Endothelial cell of hepatic sinusoid (primary cell): Measurements from ENCODE around the gene HMMR.
"Not testable (repeated sequence)": the region's sequence is repeated elsewhere in the genome, so short reads cannot be mapped to it uniquely, and the experiment has no call there.

Experiments
- in situ Hi-C: cut with HindIII; loops from 2 replicates; pipeline ENCODE4 v1.10.0; 2017; ENCODE audit warnings: low sequenced_read_pairs

Gene HMMR, protein sequence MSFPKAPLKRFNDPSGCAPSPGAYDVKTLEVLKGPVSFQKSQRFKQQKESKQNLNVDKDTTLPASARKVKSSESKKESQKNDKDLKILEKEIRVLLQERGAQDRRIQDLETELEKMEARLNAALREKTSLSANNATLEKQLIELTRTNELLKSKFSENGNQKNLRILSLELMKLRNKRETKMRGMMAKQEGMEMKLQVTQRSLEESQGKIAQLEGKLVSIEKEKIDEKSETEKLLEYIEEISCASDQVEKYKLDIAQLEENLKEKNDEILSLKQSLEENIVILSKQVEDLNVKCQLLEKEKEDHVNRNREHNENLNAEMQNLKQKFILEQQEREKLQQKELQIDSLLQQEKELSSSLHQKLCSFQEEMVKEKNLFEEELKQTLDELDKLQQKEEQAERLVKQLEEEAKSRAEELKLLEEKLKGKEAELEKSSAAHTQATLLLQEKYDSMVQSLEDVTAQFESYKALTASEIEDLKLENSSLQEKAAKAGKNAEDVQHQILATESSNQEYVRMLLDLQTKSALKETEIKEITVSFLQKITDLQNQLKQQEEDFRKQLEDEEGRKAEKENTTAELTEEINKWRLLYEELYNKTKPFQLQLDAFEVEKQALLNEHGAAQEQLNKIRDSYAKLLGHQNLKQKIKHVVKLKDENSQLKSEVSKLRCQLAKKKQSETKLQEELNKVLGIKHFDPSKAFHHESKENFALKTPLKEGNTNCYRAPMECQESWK

DNA sequence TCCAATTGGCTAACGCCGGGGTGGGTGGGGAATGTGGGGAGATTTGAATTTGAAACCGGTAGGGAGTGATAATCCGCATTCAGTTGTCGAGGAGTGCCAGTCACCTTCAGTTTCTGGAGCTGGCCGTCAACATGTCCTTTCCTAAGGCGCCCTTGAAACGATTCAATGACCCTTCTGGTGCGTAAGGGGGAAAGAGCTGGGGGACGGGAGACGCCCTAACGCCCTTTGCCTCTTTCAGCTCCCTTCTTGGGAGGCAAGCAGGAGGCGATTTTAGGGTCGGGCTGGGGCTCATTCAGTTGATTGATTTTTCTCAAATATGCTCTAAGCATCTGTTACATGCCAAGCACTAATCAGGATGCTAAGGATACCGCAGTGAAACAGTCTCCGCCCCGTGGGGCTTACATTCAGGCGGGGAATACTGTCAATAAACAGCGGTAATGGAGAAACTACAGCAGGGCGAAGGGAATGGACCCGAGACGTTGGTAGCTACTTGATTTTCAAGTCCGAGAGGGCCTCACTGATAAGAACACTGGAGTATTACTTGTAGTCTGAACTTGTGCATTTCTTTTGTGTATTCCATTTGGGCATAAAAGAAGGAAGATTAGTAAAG, at the start of gene HMMR:
HMMR (plus strand) TSS at position 71 of the 610 bp plus-strand sequence; CDS start at position 132, 61 bp downstream.
- in situ Hi-C loops: loop anchor here (5.0 kb wide), 1 partner anchor 37 kb away; no protein-coding TSS in a partner anchor

DNA sequence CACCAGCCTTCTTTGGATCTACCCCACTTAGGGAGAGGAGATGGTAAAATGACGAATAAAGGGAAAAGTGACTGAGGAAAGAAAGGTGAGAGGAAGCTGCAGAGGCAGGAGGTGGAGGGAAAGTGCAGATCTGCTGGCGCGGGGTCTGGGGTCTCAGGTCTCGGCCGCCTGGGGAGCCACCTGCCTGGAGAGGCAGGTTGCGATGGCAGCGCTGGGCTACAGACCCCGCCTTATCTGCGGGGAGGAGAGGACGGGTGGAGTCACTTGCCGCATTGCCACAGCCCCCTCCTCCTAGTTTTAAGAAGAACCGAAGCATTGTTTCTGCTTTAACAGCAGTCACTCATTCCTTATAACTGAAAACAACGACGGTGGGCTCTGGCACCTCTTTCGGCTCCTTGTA, 44.8 kb upstream of the HMMR start:
- in situ Hi-C loops: not testable (repeated sequence)

DNA sequence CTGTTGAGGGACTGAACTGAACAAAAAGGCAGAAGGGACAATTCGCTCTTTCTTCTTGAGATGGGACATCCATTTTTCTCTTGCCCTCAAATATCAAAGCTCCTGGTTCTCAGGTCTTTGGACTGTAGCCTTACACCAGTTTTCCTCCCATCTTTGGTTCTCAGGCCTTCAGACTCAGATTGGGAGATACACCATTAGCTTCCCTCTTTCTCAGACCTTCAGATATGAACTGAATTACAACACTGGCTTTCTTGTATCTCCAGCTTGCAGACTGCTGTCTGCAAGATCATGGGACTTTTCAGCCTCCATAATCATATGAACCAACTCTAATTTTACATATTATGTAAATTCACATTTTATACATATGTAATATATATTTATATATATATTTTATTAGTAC, 35.6 kb upstream of the HMMR start:
- in situ Hi-C loops: no loop called here

DNA sequence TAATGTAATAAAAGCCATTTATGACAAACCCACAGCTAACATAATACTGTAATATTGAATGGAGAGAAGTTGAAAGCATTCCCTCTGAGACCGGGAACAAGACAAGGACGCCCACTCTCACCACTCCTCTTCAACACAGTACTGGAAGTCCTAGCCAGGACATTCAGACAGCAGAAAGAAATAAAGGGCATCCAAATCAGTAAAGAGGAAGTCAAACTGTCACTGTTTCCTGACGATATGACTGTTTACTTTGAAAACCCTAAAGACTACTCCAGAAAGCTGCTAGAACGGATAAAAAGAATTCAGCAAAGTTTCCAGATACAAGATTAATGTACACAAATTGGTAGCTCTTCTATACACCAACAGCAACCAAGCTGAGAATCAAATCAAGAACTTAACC, 34.3 kb upstream of the HMMR start:
- in situ Hi-C loops: not testable (repeated sequence)

DNA sequence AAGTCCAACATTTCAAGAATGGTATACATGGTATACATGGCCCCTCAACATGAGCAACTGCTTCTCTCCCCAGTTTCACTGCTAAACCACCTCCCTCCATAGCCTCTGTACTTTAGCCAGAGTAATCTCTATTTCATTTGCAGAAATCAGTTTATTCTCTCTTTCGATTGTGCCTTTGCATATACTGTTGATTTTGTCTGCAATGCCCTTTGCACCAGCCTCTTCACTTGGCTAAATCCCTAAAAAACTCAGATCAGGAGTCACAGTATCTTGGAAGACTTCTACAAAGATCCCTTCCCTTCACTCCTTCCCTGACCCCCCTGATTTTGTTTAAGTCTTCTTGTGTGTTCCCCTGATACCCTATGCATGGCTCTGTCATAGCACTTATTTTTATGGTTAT, 27.9 kb upstream of the HMMR start:
- in situ Hi-C loops: no loop called here

DNA sequence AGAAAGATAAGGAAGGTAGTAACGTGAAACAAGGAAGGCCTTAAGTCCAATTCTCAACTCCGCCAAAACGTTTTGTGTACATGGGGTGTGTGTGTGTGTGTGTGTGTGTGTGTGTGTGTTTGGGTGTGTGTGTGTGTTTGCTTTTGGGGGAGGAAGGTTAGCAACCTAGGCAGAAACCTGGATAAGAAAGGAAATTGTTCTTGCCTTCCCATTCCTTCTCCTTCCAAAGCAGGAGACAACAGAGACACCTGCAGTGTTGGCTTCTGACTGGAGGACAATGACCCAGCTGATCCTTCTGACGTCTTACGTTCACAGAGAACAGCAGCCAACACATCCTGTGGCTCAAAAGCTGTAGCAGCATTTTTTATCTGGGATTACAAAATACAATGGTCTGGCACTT, 27.2 kb upstream of the HMMR start:
- in situ Hi-C loops: no loop called here

DNA sequence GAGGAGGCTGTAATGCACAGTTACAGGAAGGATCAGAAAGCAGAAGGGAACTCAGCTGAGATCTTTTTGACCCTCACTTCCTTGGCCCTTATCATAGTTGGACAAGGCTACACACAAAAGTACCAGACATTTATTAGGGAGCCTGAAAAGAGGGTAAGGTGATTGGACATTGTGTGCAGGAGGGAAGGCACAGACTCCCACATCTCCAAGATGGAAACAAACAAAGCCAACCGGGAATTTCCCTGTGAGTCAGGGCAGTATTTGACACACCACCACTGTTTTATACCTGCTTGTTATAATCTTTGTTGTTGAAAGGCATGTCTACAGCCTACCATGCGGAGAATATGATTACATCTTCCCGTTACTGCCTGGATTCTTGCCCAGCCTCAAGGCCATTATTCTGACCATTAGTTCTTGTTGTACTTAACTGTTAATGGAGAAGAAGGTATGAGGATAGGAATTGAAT, 26.0 kb upstream of the HMMR start:
- in situ Hi-C loops: no loop called here

DNA sequence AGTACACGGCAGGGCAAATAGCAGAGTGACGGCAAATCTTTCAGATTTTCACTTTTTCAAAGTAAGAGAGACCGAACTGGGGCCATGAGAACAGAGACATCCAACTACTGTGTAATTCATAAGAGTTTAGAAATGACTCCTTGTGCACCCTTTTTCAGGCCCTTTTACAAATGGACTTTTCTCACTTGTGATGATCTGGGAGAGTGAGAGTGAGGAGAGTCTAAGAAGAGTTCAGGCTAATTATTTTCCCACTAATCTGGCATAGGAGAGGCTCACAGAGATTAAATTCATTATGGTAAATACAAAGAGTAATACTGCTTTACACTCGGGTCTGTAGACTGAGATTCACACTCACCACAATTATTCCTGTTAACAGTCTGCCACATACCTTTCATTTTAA, 23.9 kb upstream of the HMMR start:
- in situ Hi-C loops: no loop called here

DNA sequence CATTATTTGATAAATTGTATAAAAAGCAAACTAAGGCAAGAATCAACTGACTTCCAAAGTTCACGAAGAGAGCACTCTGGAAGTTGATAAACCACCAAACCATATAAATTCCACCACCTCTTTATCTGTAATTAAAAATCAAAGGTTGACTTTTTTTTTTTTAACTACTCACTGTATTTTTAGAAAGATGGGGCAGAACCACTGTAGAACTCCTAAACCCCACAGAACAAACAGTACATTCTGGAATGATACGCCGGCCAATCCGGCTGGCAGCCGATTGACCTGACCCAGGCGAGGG, 23.5 kb upstream of the HMMR start:
- in situ Hi-C loops: no loop called here

DNA sequence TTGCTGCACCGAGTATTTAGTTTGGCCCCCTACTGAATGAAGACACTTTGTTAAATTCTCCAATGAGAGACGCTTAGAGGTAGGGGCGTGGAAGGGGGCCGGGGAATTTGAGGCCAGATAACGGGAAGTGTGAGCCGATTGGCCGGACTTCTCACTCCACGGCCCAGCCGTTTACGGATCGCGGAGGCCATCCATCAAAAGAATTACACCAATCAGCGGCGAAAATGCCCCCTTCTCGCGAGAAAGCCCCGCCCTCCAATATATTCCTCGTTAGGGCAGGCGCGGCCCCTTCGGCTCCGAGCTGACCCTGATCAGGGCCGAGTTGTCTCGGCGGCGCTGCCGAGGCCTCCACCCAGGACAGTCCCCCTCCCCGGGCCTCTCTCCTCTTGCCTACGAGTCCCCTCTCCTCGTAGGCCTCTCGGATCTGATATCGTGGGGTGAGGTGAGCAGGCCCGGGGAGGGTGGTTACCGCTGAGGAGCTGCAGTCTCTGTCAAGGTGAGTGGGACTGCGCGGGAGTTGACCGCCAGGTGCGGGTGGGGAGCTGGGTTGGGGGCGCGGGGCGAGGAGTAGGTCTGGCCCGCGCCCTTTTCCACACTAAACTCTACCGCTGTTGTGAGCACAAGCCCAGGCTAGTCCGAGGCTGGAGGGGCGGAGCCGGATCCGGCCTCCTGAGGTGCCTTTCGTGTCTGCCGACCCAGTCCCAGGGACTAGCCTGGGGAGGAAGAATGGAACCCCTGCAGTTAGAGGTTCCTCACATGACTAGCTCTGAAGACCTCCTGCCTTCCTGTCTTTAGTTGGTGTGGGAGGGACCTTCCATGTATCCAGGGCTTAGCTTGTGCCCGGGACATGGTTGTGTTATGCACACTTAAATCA, 22.9 kb upstream of the HMMR start, which contains the start of gene CCNG1:
CCNG1 (plus strand) TSS at position 287 of the 874 bp plus-strand sequence. CDS start 1,662 bp downstream, outside the sequence.
- in situ Hi-C loops: no loop called here

DNA sequence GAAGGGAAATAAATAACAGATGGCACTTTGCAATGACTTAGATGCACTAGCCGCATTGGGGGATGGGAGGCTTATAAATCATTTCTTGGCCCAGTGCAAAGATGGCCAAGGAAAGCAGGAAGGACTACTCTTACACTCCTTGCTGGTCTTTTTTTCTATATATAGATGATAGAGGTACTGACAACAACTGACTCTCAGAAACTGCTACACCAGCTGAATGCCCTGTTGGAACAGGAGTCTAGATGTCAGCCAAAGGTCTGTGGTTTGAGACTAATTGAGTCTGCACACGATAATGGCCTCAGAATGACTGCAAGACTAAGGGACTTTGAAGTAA, 21.4 kb upstream of the HMMR start:
- in situ Hi-C loops: no loop called here

DNA sequence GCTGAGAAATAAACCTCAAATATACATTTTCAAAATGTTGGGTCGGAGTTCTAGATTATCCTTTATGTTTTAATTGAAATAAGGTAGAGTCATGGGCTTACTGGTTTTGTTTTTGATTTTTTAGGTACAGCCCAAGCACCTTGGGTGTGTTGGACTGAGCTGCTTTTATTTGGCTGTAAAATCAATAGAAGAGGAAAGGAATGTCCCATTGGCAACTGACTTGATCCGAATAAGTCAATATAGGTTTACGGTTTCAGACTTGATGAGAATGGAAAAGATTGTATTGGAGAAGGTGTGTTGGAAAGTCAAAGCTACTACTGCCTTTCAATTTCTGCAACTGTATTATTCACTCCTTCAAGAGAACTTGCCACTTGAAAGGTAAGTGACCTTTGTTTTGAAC, 19.5 kb upstream of the HMMR start:
- in situ Hi-C loops: no loop called here

DNA sequence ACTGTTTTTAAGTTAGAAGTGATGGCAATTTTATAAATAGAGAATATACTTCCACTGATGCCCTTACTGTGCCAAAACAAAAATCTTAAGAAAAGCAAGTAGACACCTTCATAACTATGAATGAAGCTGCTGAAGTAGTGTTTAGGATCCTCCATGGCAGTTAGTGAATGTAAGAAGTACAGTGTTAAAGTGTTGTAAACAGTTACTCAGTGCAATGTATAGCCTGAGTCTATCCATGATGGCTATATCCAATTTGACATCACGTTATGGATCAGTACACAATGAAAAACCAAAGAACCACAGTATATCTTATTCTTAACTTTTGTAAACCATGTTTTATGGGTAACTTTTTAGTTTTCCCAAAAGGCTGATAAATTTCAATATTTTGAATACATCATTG, 15.9 kb upstream of the HMMR start:
- in situ Hi-C loops: no loop called here

DNA sequence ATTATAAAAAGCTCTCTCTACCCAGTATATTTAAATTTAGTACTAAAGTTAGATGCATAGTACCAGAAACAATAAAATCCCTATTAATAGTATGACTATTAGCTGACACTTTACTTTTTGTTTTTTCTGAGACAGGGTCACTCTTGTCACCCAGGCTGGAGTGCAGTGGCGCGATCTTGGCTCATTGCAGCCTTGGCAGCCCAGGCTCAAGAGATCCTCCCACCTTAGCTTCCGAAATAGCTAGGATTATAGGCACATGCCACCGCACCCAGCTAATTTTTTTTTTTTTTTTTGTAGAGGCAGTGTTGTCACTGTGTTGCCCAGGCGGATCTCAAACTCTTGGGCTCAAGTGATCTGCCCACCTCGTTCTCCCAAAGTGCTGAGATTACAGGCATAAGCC, 15.1 kb upstream of the HMMR start:
- in situ Hi-C loops: no loop called here

DNA sequence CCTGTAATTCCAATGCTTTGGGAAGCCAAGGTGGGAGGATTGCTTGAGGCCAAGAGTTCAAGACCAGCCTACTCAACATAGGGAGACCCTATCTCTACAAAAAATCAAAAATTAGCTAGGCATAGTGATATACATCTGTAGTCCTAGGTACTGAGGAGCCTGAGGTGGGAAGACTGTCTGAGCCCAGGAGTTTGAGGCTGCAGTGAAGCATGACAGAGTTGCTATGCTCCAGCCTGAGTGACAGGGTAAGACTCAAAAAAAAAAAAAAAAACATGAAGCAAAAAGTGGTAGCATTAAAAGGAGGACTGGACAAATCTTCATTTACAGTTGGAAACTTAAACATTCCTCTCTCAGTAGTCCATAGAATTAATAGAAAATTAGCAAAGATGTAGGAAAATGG, 13.2 kb upstream of the HMMR start:
- in situ Hi-C loops: no loop called here

DNA sequence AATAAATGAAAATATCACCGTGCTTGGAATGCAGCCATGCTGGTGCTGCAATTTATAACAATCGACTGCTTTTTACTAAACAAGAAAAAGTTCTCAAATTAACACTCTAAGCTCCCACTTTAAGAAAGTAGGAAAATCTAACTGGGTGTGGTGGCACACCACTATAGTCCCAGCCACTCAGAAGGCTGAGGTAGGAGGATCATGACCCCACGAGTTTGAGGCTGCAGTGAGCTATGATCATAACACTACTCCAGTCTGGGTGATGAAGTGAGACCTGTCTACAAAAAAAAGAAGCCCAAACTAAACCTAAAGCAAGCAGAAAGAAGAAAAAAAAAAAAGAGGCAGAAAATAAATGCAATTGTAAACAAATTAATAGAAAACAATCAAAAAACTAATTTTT, 12.6 kb upstream of the HMMR start:
- in situ Hi-C loops: no loop called here

DNA sequence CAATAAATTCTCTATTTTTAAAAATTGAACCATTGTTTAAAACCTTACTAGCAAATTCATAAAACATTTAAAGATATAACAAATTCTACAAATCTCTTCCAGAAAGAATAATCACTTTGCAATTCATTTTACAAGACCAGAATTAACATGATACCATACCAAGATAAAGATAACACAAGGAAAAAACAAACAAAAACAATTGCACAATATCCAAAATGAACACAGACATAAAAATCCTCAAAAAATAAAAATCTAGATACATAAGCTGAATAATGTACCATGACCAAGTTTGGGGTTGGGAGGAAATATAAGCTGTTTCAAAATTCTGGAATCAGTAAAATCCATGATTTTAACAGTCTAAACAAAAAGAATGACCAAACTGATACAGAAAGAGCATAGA, 11.9 kb upstream of the HMMR start:
- in situ Hi-C loops: no loop called here

DNA sequence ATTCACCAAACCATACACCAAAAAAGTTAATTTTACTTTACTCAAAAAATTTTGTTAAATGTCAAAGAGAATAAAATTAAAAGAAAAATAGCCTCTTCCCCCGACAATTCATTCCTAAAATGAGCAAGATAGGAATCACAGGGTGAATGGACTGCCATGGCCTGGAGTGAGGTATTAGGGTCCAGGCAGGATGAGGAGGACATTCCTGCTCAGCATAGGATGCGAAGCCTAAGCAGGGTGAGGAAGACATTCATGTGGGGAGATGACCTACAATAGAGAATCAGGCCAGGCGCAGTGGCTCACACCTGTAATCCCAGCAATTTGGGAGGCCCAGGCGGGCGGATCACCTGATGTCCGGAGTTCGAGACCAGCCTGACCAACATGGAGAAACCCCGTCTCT, 8.9 kb upstream of the HMMR start:
- in situ Hi-C loops: no loop called here

DNA sequence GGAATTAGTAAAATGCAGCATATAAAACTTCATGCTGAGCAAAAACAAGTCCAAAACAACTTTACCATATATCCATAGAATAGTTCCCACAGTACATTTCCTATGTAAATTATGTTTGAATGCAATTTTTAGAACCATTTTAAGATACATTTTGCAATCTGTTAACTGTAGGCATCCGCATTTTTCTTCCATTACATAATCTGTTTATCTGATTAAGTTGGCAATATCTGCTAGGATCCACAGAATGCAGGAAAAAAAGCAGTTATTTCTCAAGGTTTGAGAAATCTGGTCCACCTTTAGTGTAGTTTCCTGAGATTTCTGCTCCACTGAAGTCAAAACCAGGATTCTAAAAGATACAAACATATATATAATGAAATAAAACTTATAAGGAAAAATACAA, 6.7 kb upstream of the HMMR start:
- in situ Hi-C loops: no loop called here

DNA sequence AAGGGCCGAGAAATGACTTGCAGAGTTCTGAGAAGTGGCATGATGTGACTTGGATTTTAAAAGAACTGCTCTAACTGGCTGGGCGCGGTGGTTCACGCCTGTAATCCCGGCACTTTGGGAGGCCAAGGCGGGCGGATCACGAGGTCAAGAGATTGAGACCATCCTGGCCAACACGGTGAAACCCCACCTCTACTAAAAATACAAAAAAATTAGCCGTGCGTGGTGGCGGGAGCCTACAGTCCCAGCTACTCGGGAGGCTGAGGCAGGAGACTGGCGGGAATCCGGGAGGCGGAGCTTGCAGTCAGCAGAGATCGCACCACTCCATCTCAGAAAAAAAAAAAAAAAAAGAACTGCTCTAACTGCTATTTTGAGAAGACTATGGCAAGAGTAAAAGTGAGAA, 5.0 kb upstream of the HMMR start:
- in situ Hi-C loops: not testable (repeated sequence)

DNA sequence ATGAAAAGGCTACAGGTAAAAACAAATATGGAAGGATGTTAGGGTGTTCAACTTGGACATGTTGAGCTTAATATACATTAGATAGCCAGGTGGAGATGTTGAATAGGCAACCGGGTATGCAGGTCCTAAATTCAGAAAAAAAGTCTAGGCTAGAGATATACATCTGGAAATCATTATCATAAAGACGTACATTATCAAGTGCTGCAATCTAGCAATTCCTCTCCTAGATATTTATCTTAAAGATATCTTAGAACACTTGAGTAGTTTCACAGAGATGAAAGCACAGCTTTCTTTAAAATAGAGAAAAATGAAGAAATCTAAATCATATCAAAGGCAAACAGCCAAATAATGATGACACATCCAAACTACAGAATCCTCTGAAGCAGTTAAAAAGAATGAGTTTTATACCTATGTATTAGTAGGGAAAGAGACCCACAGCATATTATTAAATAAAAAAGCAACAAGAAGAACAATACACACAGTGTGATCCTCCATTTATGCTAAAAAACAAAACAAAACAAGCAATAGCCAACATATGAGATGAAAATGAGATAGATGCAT, 4.3 kb upstream of the HMMR start:
- in situ Hi-C loops: no loop called here
